AG04449 (cell line): ENCODE data around the gene WDR20.

ENCODE experiments used
- CTCF ChIA-PET: fragments of 350-600 bp; formaldehyde crosslinking; extraction: SDS; loops from one replicate; lab custom pipeline; 2021; ENCODE audit warnings: antibody characterized with exemption; lab: Yijun Ruan, JAX
- POLR2A ChIA-PET: fragments of 400-600, 350-600 bp; formaldehyde crosslinking; extraction: SDS; loops from one replicate; lab custom pipeline; 2020; ENCODE audit warnings: antibody characterized with exemption, inconsistent platforms; lab: Yijun Ruan, JAX
- DNase-seq: peaks from one replicate; pipeline ENCODE4 v3.0.0-alpha.2; 2010; ENCODE audit warnings: low read depth, low spot score
- H3K4me3 ChIP-seq: 2 replicates; pipeline ENCODE4 v1.5.1; 2011; ENCODE audit warnings: low read depth, mild to moderate bottlenecking, control low read depth, low read length
- CTCF ChIP-seq: IDR thresholded peaks from one replicate; pipeline ENCODE4 v1.5.1; 2011; ENCODE audit warnings: mild to moderate bottlenecking, moderate library complexity, low read length, control low read depth, inconsistent platforms; ENCODE audit not compliant: insufficient read depth; ENCODE audit errors: missing control alignments

The WDR20 gene

GRCh38 chr14:102158797-102159196 is 19.1 kb downstream of the WDR20 start:
- CTCF ChIA-PET: no interaction called here
- no peak for TF ChIP-seq CTCF
- POLR2A ChIA-PET: interaction anchor here (0.7 kb wide), 1 partner anchor 35 kb away, joined by 4 read pairs; no protein-coding TSS in a partner anchor
- no peak overlapping the region for H3K4me3 ChIP-seq
- no peak for DNase-seq

- DNase-seq: no peak
- ChIA-PET POLR2A (no interaction called here), CTCF (interaction anchor here (1.0 kb wide), 1 partner anchor 198 kb away, joined by 3 read pairs; no protein-coding TSS in a partner anchor)
- TF ChIP-seq CTCF: no peak
- no peak overlapping the region for H3K4me3 ChIP-seq
These were observed 20.1 kb downstream of the WDR20 start for GRCh38 chr14:102159841-102160240.

- TF ChIP-seq CTCF: no peak
- DNase-seq: no peak
- ChIA-PET POLR2A (no interaction called here), CTCF (interaction anchor here (1.0 to 1.8 kb wide), 7 partner anchors 9 to 205 kb away, joined by 3 to 7 read pairs (median 3); no protein-coding TSS in a partner anchor)
- no peak overlapping the region for H3K4me3 ChIP-seq
These were observed 22.8 kb downstream of the WDR20 start for GRCh38 chr14:102162487-102162886.

- no peak for DNase-seq
- CTCF ChIA-PET: interaction anchor here (0.6 to 2.0 kb wide), 2 partner anchors 8 to 10 kb away, joined by 3 to 7 read pairs; no protein-coding TSS in a partner anchor
- TF ChIP-seq CTCF: no peak
- no peak overlapping the region for H3K4me3 ChIP-seq
- POLR2A ChIA-PET: no interaction called here
These were observed 24.5 kb downstream of the WDR20 start for GRCh38 chr14:102164241-102164641.

GRCh38 chr14:102164965-102165364 is 25.3 kb downstream of the WDR20 start:
- H3K4me3 ChIP-seq: no peak overlapping the region
- DNase-seq: no peak
- CTCF ChIA-PET: interaction anchor here (1.2 to 2.0 kb wide), 2 partner anchors 9 to 150 kb away, joined by 4 to 7 read pairs; no protein-coding TSS in a partner anchor
- POLR2A ChIA-PET: interaction anchor here (0.6 kb wide), 1 partner anchor 18 kb away, joined by 3 read pairs; no protein-coding TSS in a partner anchor
- TF ChIP-seq CTCF: no peak

- TF ChIP-seq CTCF: no peak
- POLR2A ChIA-PET: no interaction called here
These were observed 30.4 kb downstream of the WDR20 start for GRCh38 chr14:102170061-102170460.

More at GRCh38 chr14:102170061-102170460, 30.4 kb downstream of the WDR20 start:
- no peak overlapping the region for H3K4me3 ChIP-seq
- CTCF ChIA-PET: no interaction called here
- no peak for DNase-seq
